SK-N-SH (cell line): ENCODE measurements around the gene NFIA. TPM values are rescaled to one million over a fixed set of nuclear protein-coding genes. Genes with fewer than 3 reads are reported as not detected.

Experiments used
- CTCF ChIA-PET: fragments of 300-600, 350-600 bp; formaldehyde crosslinking; extraction: SDS; loops from one replicate; lab custom pipeline; 2021; lab: Yijun Ruan, JAX
- POLR2A ChIA-PET: fragments of 350-600 bp; sonication (Branson Sonifier 250); formaldehyde crosslinking; extraction: SDS; loops from one replicate; lab custom pipeline; 2020; ENCODE audit warnings: antibody characterized with exemption, inconsistent platforms; lab: Yijun Ruan, JAX
- DNase-seq: peaks from one replicate; pipeline ENCODE4 v3.0.0; 2012
- H2AFZ ChIP-seq: fragments of 200-600 bp; sonication (generic); 2 replicates; pipeline ENCODE4 v1.8.1; 2016; ENCODE audit warnings: antibody characterized with exemption, mild to moderate bottlenecking, low read depth
- H3F3A ChIP-seq: fragments of 200-600 bp; sonication (generic); replicated peaks from 2 replicates; pipeline ENCODE3; 2016; ENCODE audit warnings: antibody characterized with exemption, mild to moderate bottlenecking; ENCODE audit not compliant: insufficient read depth
- H3K27ac ChIP-seq, 2 experiments: fragments of 200-500 bp in 1 of 2; fragments of 200-600 bp in 1 of 2; sonication (Bioruptor generic) in 1 of 2; sonication (generic), shearing (Covaris generic) in 1 of 2; 2 replicates each; pipeline versions ENCODE4 v1.5.1 to v1.6.1; 2014 to 2016; ENCODE audit warnings: low read depth in 2 of 2, inconsistent platforms in 1 of 2, low read length in 1 of 2, mild to moderate bottlenecking in 1 of 2, mixed read lengths in 1 of 2
- H3K27me3 ChIP-seq: fragments of 200-600 bp; sonication (generic), shearing (Covaris generic); 2 replicates; pipeline ENCODE4 v1.6.1; 2016; ENCODE audit warnings: mixed run types; ENCODE audit not compliant: insufficient read depth
- H3K36me3 ChIP-seq, 2 experiments: fragments of 200-500 bp in 1 of 2; fragments of 200-600 bp in 1 of 2; sonication (Bioruptor generic) in 1 of 2; sonication (generic) in 1 of 2; replicated peaks in 1 of 2; 2 replicates each; pipeline versions ENCODE3 to v1.5.1; 2014 to 2016; ENCODE audit warnings: low read length in 1 of 2, mild to moderate bottlenecking in 1 of 2; ENCODE audit not compliant: insufficient read depth in 2 of 2, control insufficient read depth in 1 of 2
- H3K4me1 ChIP-seq, 2 experiments: fragments of 200-500 bp in 1 of 2; fragments of 200-600 bp in 1 of 2; sonication (Bioruptor generic) in 1 of 2; sonication (generic), shearing (Covaris generic) in 1 of 2; 2 replicates each; pipeline versions ENCODE4 v1.5.1 to v1.6.1; 2014 to 2016; ENCODE audit warnings: low read depth in 1 of 2, low read length in 1 of 2, mixed run types in 1 of 2; ENCODE audit not compliant: insufficient read depth in 2 of 2, control insufficient read depth in 1 of 2
- H3K4me2 ChIP-seq: fragments of 200-600 bp; sonication (generic), shearing (Covaris generic); 2 replicates; pipeline ENCODE4 v1.6.1; 2017; ENCODE audit warnings: mixed run types
- H3K4me3 ChIP-seq, 2 experiments: fragments of 200-500 bp in 1 of 2; fragments of 200-600 bp in 1 of 2; sonication (Bioruptor generic) in 1 of 2; sonication (generic), shearing (Covaris generic) in 1 of 2; 2 replicates each; pipeline versions ENCODE4 v1.5.1 to v1.8.1; 2014 to 2016; ENCODE audit warnings: low read depth in 2 of 2, inconsistent platforms in 1 of 2, low read length in 1 of 2, mild to moderate bottlenecking in 1 of 2, mixed read lengths in 1 of 2, moderate library complexity in 1 of 2
- H3K79me2 ChIP-seq: fragments of 200-600 bp; sonication (generic); 2 replicates; pipeline ENCODE4 v1.8.1; 2017; ENCODE audit warnings: mild to moderate bottlenecking; ENCODE audit not compliant: insufficient read depth
- H3K9ac ChIP-seq: fragments of 200-600 bp; sonication (generic); 2 replicates; pipeline ENCODE4 v1.6.1; 2017; ENCODE audit warnings: mixed run types
- H3K9me2 ChIP-seq: fragments of 200-600 bp; sonication (generic); 2 replicates; pipeline ENCODE4 v1.6.1; 2017; ENCODE audit warnings: mixed run types
- H3K9me3 ChIP-seq: fragments of 200-600 bp; sonication (generic); 2 replicates; pipeline ENCODE4 v1.6.1; 2017; ENCODE audit warnings: mixed run types, mild to moderate bottlenecking, moderate library complexity
- H4K20me1 ChIP-seq: fragments of 200-600 bp; sonication (generic); 2 replicates; pipeline ENCODE4 v1.6.1; 2017; ENCODE audit warnings: mild to moderate bottlenecking, mixed run types; ENCODE audit not compliant: insufficient read depth
- CHD2 ChIP-seq: fragments of 150-350 bp; IDR thresholded peaks from 2 replicates; pipeline ENCODE4 v1.6.1; 2018; ENCODE audit warnings: low read length; ENCODE audit not compliant: partially characterized antibody
- ELF1 ChIP-seq: IDR thresholded peaks from 2 replicates; pipeline ENCODE4 v1.4.0; 2012
- EP300 ChIP-seq, 2 experiments: IDR thresholded peaks; 2 replicates each; pipeline versions ENCODE4 v1.4.0 to v1.6.1; 2012; ENCODE audit warnings: borderline replicate concordance in 1 of 2, low read depth in 1 of 2, low read length in 1 of 2
- EZH2phosphoT487 ChIP-seq: fragments of 200-600 bp; sonication (generic); IDR thresholded peaks from 2 replicates; pipeline ENCODE4 v1.6.1; 2017; ENCODE audit warnings: low read depth, mixed run types, mild to moderate bottlenecking, antibody characterized with exemption, moderate library complexity, borderline replicate concordance
- FOSL2 ChIP-seq: IDR thresholded peaks from 2 replicates; pipeline ENCODE4 v1.4.0; 2012; ENCODE audit warnings: low read depth, mild to moderate bottlenecking, moderate library complexity, borderline replicate concordance
- FOXM1 ChIP-seq: IDR thresholded peaks from 2 replicates; pipeline ENCODE4 v1.4.0; 2012; ENCODE audit warnings: low read depth, mild to moderate bottlenecking
- GABPA ChIP-seq: IDR thresholded peaks from 2 replicates; pipeline ENCODE4 v1.4.0; 2012; ENCODE audit warnings: low read depth, mild to moderate bottlenecking
- GATA2 ChIP-seq: sonication (generic); formaldehyde crosslinking; IDR thresholded peaks from 2 replicates; pipeline ENCODE4 v1.5.0; 2020; ENCODE audit warnings: mild to moderate bottlenecking, missing genetic modification reagents
- MXI1 ChIP-seq: IDR thresholded peaks from 2 replicates; pipeline ENCODE4 v1.6.1; 2012; ENCODE audit warnings: mild to moderate bottlenecking, low read depth, low read length, improper control_type of control experiment
- RCOR1 ChIP-seq: fragments of 150-350 bp; IDR thresholded peaks from 2 replicates; pipeline ENCODE4 v1.6.1; 2017; ENCODE audit warnings: antibody characterized with exemption, low read length
- RFX5 ChIP-seq: IDR thresholded peaks from 2 replicates; pipeline ENCODE4 v1.6.1; 2012; ENCODE audit warnings: mild to moderate bottlenecking, improper control_type of control experiment, low read length
- SIN3A ChIP-seq: IDR thresholded peaks from 2 replicates; pipeline ENCODE4 v1.6.1; 2012; ENCODE audit warnings: low read depth, mild to moderate bottlenecking, low read length, moderate library complexity, borderline replicate concordance
- SMC3 ChIP-seq: IDR thresholded peaks from 2 replicates; pipeline ENCODE4 v1.6.1; 2012; ENCODE audit warnings: low read depth, low read length, improper control_type of control experiment
- TAF1 ChIP-seq: IDR thresholded peaks from 2 replicates; pipeline ENCODE4 v1.6.1; 2012; ENCODE audit warnings: low read depth, mild to moderate bottlenecking, low read length, moderate library complexity, borderline replicate concordance
- TCF12 ChIP-seq: IDR thresholded peaks from 2 replicates; pipeline ENCODE4 v1.4.0; 2012
- TEAD4 ChIP-seq: IDR thresholded peaks from 2 replicates; pipeline ENCODE4 v1.4.0; 2012; ENCODE audit warnings: mild to moderate bottlenecking, borderline replicate concordance; ENCODE audit not compliant: insufficient read depth
- WGBS: methylation state at CpG from one replicate; pipeline ENCODE4 v1.1.6; 2017; ENCODE audit warnings: low lambda C conversion rate; 5-methylcytosine and 5-hydroxymethylcytosine counted together
- polyA plus RNA-seq, 3 experiments: library from polyadenylated mRNA; depleted of rRNA; stranded (reverse); fragments of >200 nt; gene quantifications; 2 replicates each; pipeline ENCODE4 v1.2.3, GENCODE V29; 2012
- TF ChIP-seq, protein P1 (sequence below): IDR thresholded peaks from 2 replicates; pipeline ENCODE4 v1.4.0; 2012; ENCODE audit warnings: low read depth, borderline replicate concordance
- TF ChIP-seq, protein P2 (sequence below): IDR thresholded peaks from 2 replicates; pipeline ENCODE4 v1.4.0; 2012; ENCODE audit warnings: low read depth
- TF ChIP-seq, protein P3 (sequence below): fragments of 150-350 bp; IDR thresholded peaks from 2 replicates; pipeline ENCODE4 v1.6.1; 2016; ENCODE audit warnings: mild to moderate bottlenecking, low read depth, low read length
- TF ChIP-seq, protein P4 (sequence below): IDR thresholded peaks from 2 replicates; pipeline ENCODE4 v1.4.0; 2012; ENCODE audit warnings: low read depth, borderline replicate concordance

The NFIA gene
- polyA plus RNA-seq, 1 of the 3 experiments (the other 2 are of a cell fraction): 3.3 TPM

DNA sequence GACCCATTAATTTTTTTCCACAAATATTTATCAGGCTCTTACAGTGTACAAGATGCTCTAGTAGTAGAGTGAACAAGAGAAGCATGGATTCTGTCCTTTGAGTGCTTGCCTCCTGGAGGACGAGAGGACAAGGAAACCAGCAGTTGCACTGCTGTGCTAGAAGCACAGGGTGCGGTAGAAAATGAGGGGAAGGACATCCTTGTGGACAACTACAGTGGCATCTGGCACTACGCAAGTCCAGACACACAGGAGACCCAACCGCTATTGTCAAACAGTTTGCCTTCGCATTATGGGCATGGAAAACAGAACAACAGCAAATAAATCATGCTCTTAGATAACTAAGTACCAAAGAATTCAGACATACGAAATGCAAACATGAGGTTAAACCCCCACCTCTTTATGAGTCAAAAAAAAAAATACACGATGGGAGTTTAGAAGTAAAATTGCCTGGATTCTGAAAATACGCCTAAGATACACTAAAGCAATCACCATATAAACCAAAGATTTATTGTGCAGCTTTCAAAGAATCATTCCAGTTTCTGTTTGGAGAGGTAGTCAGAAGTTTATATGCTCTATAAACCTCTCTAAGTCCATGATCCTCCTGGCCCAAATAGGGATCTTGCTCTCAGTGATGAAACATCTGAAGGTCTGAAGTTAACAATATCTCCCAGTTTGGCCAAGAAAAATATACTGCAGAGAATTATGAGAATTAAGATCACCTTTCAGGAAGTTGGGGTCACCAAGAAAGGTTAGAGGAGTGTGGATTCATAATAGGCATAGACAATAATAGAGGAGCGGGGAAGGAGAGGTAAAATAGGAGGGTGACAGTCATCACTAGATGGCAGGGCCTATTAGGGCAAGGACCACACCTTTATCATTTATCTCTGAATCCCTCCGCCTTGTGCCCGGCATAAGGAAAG is 307.8 kb downstream of the NFIA start:
- no peak overlapping the region for H3K4me2 ChIP-seq
- H2AFZ ChIP-seq: no peak overlapping the region
- H3K9me2 ChIP-seq: no peaks in the 10 kb centered on the region
- H3K36me3 ChIP-seq: peaks cover 6 to 13% of the 10 kb centered on the region in 2 experiments
- H4K20me1 ChIP-seq: no peaks in the 10 kb centered on the region
- DNase-seq: no peak
- H3F3A ChIP-seq: peaks cover 9% of the 10 kb centered on the region
- peaks cover 0 to 14% of the 10 kb centered on the region in 2 experiments; a peak in 3 of 4 replicates for H3K4me1 ChIP-seq
- TF ChIP-seq, protein P1, sequence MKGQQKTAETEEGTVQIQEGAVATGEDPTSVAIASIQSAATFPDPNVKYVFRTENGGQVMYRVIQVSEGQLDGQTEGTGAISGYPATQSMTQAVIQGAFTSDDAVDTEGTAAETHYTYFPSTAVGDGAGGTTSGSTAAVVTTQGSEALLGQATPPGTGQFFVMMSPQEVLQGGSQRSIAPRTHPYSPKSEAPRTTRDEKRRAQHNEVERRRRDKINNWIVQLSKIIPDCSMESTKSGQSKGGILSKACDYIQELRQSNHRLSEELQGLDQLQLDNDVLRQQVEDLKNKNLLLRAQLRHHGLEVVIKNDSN: no peak
- TF ChIP-seq, protein P2, sequence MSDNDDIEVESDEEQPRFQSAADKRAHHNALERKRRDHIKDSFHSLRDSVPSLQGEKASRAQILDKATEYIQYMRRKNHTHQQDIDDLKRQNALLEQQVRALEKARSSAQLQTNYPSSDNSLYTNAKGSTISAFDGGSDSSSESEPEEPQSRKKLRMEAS: no peak
- TF ChIP-seq TAF1 (no peak), SMC3 (no peak), MXI1 (no peak), GATA2 (CRISPR knock-in tag) (no peak)
- no peaks in the 10 kb centered on the region for H3K27me3 ChIP-seq
- H3K9me3 ChIP-seq: no peaks in the 10 kb centered on the region
- ChIA-PET POLR2A (no interaction called here), CTCF (interaction anchor here (1.0 kb wide), 1 partner anchor 21 kb away, joined by 5 read pairs; no protein-coding TSS in a partner anchor)
- WGBS: 97% methylated on average over 11 of the region's 11 CpGs
- no peak overlapping the region for H3K9ac ChIP-seq
- no peak overlapping the region for H3K4me3 ChIP-seq
- H3K27ac ChIP-seq: no peak overlapping the region; a peak in 1 of 4 replicates
- no peaks in the 10 kb centered on the region for H3K79me2 ChIP-seq

DNA sequence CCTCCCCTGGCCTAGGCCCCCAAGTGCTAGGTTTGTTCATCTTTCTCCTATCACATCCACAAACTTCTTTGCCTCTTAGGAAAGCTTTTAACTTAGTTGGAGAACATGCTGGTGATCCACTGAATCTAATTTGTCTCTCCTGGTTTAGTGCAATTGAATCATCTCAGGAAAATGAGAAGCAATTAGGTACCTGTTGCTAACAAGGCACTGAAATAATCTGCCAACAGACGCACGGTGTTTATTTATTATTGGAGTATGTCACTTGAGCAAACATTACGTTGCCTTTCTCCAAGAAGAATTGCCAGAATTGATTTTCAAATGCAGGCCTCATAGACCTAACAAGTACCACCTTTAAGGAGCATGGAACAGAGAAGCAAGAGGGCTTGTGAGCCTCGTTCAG is 309.4 kb downstream of the NFIA start:
- H3K36me3 ChIP-seq: peaks cover 8 to 9% of the 10 kb centered on the region in 2 experiments
- no peak for DNase-seq
- H3K79me2 ChIP-seq: no peaks in the 10 kb centered on the region
- no peak overlapping the region for H3K4me2 ChIP-seq
- no peak overlapping the region for H2AFZ ChIP-seq
- H4K20me1 ChIP-seq: no peaks in the 10 kb centered on the region
- no peaks in the 10 kb centered on the region for H3K27me3 ChIP-seq
- WGBS: 68% methylated on average over 4 of the region's 4 CpGs
- H3K4me1 ChIP-seq: peaks cover 0 to 14% of the 10 kb centered on the region in 2 experiments; a peak in 3 of 4 replicates
- H3K9me3 ChIP-seq: no peaks in the 10 kb centered on the region
- no peak for TF ChIP-seq CHD2
- TF ChIP-seq GATA2 (CRISPR knock-in tag): no peak
- TF ChIP-seq, protein P3, sequence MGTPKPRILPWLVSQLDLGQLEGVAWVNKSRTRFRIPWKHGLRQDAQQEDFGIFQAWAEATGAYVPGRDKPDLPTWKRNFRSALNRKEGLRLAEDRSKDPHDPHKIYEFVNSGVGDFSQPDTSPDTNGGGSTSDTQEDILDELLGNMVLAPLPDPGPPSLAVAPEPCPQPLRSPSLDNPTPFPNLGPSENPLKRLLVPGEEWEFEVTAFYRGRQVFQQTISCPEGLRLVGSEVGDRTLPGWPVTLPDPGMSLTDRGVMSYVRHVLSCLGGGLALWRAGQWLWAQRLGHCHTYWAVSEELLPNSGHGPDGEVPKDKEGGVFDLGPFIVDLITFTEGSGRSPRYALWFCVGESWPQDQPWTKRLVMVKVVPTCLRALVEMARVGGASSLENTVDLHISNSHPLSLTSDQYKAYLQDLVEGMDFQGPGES: no peak
- no peak for TF ChIP-seq ELF1
- no peak for TF ChIP-seq FOSL2
- no peak for TF ChIP-seq GABPA
- TF ChIP-seq RFX5: no peak
- no peak for TF ChIP-seq TCF12
- no peak for TF ChIP-seq MXI1
- TF ChIP-seq EZH2phosphoT487: no peak
- TF ChIP-seq TEAD4: no peak
- no peak for TF ChIP-seq FOXM1
- TF ChIP-seq SMC3: no peak
- TF ChIP-seq SIN3A: no peak
- TF ChIP-seq EP300 (IDR thresholded peaks at IDR 0.05; ENCODE audit: borderline replicate concordance in 1 of 2, low read depth in 1 of 2, low read length in 1 of 2): no peak
- TF ChIP-seq, protein P4, sequence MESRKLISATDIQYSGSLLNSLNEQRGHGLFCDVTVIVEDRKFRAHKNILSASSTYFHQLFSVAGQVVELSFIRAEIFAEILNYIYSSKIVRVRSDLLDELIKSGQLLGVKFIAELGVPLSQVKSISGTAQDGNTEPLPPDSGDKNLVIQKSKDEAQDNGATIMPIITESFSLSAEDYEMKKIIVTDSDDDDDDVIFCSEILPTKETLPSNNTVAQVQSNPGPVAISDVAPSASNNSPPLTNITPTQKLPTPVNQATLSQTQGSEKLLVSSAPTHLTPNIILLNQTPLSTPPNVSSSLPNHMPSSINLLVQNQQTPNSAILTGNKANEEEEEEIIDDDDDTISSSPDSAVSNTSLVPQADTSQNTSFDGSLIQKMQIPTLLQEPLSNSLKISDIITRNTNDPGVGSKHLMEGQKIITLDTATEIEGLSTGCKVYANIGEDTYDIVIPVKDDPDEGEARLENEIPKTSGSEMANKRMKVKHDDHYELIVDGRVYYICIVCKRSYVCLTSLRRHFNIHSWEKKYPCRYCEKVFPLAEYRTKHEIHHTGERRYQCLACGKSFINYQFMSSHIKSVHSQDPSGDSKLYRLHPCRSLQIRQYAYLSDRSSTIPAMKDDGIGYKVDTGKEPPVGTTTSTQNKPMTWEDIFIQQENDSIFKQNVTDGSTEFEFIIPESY: no peak
- TF ChIP-seq RCOR1: no peak
- TF ChIP-seq TAF1: no peak
- no peaks in the 10 kb centered on the region for H3K9me2 ChIP-seq
- no peak overlapping the region for H3K9ac ChIP-seq
- peaks cover 9% of the 10 kb centered on the region for H3F3A ChIP-seq
- no peak overlapping the region for H3K4me3 ChIP-seq
- CTCF ChIA-PET: interaction anchor here (1.4 kb wide), 1 partner anchor 60 kb away, joined by 3 read pairs; no protein-coding TSS in a partner anchor
- POLR2A ChIA-PET: no interaction called here
- peak overlapping the region in 1 of 2 experiments; percentile 34; a peak in 2 of 4 replicates for H3K27ac ChIP-seq
